Right ventricle myocardium inferior (tissue), 1 donor: Measurements from ENCODE around the gene SCYGR8. TPM values are rescaled to one million over a fixed set of nuclear protein-coding genes. Genes with fewer than 3 reads are reported as not detected.

Experiments used
- ATAC-seq: fragments of 200-7000 bp; cut with Tn5 transposase; one replicate; pipeline ENCODE4 v1.9.1; 2020; ENCODE audit warnings: mild to moderate bottlenecking, moderate library complexity
- DNase-seq: peaks from one replicate; pipeline ENCODE4 v3.0.0; 2021; ENCODE audit errors: missing footprints
- intact Hi-C: fragments of 100-400 bp; cut with DNase I; formaldehyde crosslinking; loops from one replicate; pipeline ENCODE4 v1.11.0; 2022
- total RNA-seq: library from RNA; stranded (reverse); fragmentation: NEBNext Ultra II Directional; extraction: Animal tissue kit (Norgen Biotek cat#: 25700); gene quantifications from one replicate; pipeline ENCODE4 v1.2.1, GENCODE V29; 2021
- donor health status: DM: no; HTN: yes; CAD: no; lungs with severe emphysema.

The SCYGR8 gene
- total RNA-seq, 1 donor from 2014 or later: not detected

GRCh38 chr2:227793148-227793712 lies 47.5 kb downstream of the SCYGR8 start:
- intact Hi-C loops: no loop called here
- no peak for ATAC-seq
- DNase-seq: no peak

Other genes starting within 250 kb of the SCYGR8 start
- not detected for gene SCYGR2, start 147.0 kb upstream of the SCYGR8 start, total RNA-seq
- not detected for gene SCYGR3, start 131.1 kb upstream of the SCYGR8 start, total RNA-seq
- not detected for gene SCYGR4, start 128.4 kb upstream of the SCYGR8 start, total RNA-seq
- gene SCYGR5, start 79.1 kb upstream of the SCYGR8 start, total RNA-seq: not detected
- gene SLC19A3, start 27.9 kb upstream of the SCYGR8 start, total RNA-seq: 4.5 TPM
- gene SCYGR6, start 21.1 kb upstream of the SCYGR8 start, total RNA-seq: not detected
- not detected for gene SCYGR7, start 17.6 kb upstream of the SCYGR8 start, total RNA-seq
- not detected for gene CCL20, start 67.9 kb downstream of the SCYGR8 start, total RNA-seq
- not detected for gene DAW1, start 125.7 kb downstream of the SCYGR8 start, total RNA-seq